Mesenteric fat pad (tissue), 1 donor: ENCODE results near the gene BEAN1. TPM values are rescaled to one million over a fixed set of nuclear protein-coding genes. Genes with fewer than 3 reads are reported as not detected.

ENCODE experiments used
- DNase-seq: peaks from one replicate; pipeline ENCODE4 v3.0.0-alpha.2; 2020; ENCODE audit warnings: low spot score
- total RNA-seq: library from RNA; stranded (reverse); fragmentation: NEBNext Ultra II Directional; extraction: Animal tissue kit (Norgen Biotek cat#: 25700); gene quantifications from one replicate; pipeline ENCODE4 v1.2.1, GENCODE V29; 2021
- donor health status: DM: yes; HTN: yes; CAD: no.

Gene BEAN1
- total RNA-seq, 1 donor from 2014 or later, result 0.51 TPM

DNA sequence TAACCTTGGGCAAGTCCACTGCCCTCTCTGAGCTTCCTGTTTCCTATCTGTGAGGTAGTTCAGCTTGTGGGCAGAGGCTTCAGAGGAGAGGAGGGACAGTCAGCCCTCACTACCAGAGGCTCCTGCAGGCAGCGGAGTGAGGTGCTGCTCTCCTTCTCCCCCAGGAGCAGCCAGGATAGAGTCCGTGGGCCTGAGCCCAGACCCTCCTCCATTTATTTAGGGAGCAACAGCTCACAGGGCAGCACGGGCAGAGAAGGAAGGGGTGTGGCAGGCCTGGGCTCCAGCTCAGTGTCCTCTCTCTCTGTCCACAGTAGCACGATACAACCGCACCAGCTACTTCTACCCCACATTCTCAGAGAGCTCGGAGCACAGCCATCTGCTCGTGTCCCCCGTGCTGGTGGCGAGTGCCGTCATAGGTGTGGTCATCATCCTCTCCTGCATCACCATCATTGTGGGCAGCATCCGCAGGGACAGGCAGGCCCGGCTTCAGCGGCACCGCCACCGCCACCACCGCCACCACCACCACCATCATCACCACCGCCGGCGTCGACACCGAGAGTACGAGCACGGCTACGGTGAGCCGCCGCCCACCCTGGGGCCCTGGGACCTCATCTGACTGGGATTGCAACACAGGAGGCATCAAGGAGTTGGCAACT lies 42.3 kb downstream of the BEAN1 start:
- peak; percentile 87 for DNase-seq

DNA sequence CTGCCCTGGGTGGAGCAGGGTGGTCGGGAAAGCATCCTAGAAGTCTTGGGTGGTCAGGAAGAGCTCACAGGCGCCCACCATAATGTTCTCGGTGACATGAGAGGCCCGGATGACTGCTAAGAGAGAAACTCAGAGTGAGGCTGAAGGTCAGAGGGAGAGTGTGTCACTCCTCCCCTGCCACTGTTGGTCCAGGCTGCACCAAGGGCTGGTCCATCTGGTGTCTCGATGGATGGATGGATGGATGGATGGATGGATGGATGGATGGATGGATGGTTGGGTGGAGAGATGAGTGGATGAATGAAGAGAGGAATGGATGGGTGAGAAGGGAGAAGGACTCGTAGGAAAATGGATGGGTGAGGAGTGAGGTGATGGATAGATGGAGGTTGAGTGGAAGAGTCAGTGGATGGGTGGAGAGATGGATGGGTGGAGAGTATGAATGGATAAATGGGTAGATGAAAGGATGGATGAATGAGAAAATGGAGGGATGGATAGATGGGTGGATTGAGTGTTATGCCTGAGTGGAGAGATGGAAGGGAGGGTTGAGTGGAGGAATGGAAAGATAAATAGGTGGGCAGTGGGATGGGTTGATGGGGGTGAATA lies 43.0 kb downstream of the BEAN1 start:
- DNase-seq, result no peak

DNA sequence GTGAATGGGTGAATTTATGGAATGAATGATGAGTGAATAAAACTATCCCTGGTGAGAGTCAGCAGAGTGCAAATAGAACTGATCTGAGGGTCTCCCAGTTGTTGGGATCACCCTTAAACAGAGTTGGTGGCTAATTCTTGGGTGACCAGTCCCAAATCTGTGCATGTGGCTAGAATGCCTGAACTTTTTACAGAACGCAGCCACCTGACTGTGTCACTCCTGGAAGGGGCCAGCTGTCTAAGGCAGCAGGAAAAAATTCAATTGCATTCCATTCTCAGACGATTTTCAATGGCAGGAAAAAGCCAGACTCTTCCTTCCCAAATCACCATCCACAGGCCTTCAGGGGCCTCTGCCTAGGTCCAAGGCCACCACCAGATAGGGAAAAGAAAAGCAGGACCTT lies 43.5 kb downstream of the BEAN1 start:
- peak; percentile 47 for DNase-seq

DNA sequence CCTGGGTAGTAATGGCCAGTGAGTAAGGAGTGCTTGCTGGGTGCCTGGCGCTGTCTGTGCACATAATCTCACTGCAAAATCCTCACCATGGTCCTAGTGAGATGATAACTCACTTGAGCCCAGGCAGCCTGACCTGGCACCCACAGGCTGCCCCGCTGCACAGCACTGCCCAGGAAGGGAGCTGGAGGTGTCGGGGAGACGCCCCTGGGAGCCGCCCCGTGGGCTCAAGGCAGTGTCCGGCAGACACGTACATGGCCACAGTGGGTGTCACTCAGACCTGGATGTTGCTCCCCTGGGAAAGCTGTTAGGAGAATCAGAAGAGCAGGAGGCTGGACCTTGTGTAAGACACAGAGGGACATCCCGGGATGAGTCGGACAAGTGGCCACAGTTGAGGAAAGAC lies 44.2 kb downstream of the BEAN1 start:
- DNase-seq, result peak; percentile 73

DNA sequence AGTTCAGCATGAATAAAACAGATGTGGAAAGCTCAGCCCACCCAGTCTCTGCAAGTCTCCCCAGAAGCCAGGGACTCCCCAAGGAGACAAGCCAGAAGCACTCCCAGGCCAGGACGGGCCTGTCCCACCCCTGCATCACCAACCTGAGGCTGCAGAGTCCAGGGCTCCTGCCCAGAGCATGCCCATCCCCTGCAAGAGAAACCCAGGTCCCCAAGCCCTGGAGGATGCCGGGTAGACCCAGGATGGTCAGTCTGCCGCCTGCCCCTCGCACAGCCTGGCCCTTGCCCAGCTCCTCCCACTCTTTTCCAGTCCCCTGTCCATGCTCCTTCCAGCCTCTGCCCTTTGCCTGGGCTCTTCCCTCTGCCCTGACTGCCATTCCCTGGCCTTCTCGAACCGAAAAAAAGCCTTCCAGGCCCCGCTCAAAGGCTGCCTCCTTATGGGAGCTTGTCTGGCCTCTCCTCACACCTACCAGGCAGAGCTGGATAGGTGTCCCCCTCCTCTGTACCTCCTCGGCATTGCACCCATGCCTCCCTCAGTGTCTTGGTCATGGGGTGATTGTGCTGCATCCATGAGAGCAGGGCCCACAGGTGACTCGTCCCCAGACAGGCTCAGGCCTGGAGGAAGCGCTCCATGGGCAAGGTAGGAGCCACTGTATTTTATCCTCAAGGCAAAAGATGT lies 44.8 kb downstream of the BEAN1 start:
- DNase-seq, result peak; percentile 82

DNA sequence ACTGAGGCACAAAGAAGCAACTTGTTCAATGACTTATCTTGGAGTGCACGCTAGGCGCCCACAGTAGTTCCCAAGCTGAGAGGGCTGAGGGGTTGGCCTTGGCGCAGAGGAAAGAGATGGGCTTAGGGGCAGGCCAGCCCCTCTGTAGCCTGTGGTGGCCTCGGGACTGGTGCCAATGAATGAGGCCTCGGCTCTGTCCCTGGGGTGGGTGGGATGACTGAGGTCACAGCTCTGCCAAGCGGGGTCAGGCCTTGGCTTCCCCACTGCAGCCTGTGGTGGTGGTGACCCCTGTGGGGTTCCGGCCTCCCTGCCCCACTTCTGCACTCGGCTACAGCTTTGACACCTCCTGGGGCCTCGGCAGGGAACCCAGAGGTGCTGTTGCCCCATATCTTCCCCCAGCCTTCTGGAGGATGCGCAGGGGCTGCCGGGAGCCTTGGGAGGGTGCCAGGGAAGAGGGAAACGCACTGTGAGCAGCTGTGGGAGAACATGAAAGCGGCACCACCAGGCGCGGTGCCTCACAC lies 46.0 kb downstream of the BEAN1 start:
- peak; percentile 75 for DNase-seq

DNA sequence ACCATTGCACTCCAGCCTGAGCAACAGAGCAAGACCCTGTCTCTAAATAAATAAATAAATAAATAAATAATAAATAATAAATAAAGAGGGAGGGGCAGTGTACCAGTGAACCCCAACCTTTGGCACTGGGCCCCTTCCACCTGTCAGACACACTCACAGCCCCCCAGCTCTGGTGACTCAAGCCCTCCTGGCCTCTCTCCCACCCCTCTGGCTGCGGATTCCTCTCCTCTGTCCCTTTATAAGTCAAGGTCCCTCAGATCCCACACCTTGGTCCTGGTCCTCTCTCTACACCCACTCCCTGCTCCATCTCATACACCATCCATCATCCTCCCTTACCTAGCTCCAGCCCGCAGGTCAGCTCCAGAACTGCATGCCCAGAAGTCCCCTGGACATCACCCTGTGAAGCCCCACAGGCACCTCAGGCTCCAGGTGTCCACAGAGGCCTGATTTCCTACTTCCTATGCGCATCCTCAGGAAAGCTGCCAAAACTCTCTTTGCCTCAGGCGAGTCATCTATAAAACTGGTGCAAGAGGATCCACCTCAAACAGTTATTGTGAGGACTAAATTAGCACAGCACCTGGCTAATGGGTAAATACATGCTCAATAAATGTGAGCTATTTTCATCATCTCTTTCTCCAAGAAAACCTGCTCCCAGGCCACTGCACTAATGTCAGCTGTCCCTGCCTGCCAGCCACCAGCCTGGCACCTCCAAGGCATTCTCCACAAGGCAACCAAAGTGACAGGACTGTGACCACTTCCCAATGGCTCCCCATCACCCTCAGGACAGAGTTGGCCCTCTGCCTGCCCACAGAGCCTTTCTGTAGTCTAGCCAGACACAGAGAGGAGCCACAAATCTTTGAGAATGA lies 46.8 kb downstream of the BEAN1 start:
- peak; percentile 68 for DNase-seq

DNA sequence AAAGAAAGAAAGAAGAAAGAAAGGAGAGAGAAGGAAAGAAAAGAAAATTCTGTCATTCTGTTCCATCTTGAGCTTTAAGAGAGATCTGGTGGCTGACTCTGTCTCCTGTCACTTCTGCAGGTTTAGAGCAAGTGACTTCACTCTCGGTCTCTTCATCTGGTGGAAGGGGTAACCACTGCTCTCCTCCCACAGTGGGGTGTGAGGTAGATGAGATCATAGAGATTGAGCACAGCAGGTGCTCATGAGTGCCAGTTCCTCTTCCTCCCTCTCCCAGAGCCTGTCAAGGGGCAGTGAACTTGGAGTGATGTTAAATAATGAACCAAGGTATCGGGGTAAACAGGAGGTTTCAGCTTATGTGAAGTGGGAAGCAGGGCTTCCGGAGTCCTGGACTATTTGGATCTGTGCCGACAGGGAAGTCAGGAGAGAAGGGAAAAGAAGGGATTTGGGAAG lies 47.7 kb downstream of the BEAN1 start:
- DNase-seq, result no peak

DNA sequence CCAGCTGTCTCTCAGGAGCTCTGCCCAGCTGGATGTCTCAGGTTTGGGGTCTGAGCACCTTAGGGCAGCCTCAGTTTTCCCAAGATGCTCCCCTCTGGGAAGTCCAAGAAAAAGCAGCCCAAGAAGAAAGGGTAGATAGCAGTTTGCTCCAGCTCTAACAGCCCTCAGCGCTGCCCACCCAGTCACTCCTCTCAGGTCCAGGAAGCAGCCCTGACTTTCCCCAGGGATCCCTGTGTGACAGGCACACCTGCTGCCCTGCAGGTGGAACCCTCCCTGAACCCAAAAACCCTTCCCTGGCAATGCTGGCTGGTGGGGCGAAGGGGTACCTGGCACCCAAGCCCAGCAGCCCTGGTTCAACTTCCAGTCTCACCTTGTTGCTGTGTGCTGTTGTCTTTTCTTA lies 48.1 kb downstream of the BEAN1 start:
- peak; percentile 37 for DNase-seq

DNA sequence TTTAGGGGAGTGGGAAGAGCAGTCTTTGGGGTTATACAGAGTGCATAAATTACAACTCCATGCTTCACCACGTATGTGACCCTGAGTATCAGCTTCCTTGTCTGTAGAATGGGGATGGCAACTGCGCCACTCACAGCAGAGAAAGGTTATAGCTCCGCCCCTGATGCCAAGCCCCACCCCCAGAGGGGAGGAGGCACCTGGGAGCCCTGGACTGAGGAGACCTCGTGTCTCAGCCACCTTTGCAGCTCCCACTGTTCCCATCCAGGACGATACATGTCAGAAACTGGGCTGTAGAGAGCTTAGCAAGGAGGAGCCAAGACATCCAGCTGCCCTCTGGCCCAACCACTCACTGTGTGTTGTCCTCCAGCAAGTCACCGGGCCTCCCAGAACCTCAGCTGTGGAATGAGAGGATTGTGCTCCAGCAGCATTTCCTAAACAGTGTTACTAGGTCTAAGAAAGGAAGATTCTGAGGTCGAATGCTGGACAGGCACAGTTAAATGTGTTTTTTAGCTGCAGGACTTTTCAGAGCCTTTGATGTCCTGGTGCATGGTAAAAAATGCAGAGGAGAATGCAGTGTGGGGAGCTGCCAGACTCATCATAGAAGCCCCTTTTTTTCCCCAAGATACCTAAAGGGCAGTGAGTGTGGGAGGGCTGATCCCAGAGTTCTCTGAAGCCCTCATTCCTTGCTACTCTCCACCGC lies 49.4 kb downstream of the BEAN1 start:
- peak; percentile 60 for DNase-seq

DNA sequence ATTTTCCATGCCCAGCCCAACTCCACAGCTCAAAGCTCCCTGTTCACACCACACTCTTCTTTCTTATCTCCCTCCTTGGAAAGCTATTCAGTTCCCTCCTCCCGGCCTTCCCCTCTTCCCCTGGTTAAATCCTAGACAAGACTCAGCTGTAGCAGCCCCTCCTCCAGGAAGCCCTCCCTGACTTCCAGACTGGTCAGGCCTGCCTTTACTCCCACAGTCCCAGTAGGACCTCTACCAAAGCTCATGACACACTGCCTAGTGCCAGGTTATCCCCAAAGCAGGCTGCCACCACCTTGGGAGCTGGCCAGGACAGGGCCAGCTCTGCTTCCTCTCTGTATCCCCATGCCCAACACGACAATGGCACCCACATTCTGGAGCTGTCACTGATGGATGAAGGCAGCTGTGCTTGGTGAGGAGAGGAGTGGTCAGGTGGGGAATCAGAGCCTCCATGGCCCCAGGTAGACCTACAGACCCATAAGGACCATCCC lies 50.0 kb downstream of the BEAN1 start:
- DNase-seq, result peak; percentile 57

DNA sequence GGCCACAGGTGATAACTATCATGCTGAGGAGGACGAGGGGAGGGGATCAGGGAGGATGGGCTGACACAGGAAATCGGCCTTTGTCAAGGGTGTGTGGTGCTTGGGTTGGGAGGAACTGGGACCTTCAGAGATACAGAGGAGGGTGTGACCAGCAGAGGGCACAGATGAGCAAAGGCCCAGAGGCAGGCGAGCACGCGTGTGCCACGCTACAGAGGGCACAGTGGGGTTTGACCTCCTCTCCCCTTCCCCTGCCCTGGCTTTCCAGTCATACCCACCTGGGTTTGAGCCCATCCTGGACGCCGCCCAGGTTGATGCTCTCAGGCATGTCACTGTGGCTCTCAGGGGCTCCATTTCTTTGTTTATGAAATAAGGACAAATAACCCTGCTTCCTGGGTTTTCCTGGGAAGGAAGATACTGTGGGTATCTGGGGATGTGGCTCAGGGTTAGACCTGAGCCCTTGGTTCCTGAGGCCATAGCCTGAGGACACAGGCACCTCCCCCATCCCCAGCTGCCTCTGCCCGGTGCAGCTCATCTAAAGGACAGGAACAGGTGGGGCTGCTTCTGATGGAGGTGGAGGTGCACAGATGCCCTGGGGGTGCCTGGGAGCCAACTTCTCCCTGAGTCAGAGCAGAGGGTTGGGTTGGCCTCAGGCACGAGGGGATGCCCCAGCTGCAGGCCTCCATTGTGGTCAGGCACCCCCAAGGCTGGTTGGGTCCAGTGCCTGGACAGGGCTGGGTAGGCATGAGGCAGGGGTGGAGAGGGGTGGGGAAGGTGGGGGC lies 51.8 kb downstream of the BEAN1 start:
- peak; percentile 90 for DNase-seq

DNA sequence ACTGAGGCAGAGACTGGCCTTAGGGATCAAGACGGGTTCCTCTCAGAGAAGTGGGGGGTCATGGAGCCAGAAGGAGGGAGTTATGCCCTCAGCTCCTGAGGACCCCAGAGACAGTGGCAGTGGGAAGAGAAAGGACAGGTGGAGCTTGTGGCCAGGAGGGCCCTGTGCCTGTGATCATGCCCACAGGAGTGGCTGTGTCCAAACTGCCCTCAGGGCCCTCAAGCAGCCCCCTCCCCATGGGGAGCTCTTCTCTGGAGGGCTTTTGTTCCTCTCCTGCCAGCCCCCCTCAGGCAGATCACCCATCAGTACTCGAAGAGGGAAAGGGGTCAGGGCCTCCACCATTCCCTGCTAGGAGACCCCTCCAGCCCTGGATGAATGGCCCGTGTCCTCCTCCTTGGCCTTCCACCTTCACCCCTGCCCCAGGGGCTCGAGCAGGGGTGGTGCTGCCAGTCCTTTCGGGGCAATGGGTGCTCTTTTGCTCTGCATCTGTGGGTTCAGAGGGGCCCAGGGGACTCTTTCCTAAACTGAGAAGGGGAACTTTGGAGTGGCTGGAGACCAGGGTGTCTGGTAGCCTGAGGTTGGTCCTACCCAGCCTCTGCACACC lies 52.7 kb downstream of the BEAN1 start:
- DNase-seq, result peak; percentile 76

DNA sequence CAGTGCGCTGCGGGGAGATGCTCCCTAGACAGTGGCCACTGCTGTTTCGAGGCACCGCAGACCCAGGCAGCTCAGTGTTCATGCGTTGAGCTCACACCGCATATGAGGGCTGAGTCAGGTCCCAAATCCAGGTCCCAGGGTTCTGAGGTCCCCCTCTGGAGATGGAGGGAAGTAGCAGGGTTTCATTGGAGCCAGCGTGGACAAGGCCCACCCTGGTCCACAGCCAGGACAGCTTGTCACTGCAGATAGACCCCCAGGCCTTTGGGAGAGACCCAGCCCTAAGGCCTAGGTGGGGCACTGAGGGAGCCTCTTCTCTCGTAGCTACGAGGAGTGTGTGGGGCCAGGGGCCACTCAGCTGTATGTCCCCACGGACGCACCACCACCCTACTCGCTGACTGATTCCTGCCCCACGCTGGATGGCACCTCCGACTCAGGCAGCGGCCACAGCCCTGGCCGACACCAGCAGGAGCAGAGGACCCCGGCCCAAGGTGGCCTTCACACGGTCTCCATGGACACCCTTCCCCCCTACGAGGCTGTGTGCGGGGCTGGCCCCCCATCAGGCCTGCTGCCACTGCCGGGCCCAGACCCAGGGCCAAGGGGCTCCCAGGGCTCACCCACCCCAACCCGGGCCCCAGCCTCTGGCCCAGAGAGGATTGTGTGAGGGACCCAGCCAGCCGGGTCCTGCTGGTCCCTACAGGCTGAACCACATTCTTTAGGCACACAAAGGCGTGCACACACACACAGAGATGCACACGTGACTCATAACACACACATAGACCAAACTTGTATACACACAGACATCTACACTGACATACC lies 53.4 kb downstream of the BEAN1 start:
- peak; percentile 83 for DNase-seq

DNA sequence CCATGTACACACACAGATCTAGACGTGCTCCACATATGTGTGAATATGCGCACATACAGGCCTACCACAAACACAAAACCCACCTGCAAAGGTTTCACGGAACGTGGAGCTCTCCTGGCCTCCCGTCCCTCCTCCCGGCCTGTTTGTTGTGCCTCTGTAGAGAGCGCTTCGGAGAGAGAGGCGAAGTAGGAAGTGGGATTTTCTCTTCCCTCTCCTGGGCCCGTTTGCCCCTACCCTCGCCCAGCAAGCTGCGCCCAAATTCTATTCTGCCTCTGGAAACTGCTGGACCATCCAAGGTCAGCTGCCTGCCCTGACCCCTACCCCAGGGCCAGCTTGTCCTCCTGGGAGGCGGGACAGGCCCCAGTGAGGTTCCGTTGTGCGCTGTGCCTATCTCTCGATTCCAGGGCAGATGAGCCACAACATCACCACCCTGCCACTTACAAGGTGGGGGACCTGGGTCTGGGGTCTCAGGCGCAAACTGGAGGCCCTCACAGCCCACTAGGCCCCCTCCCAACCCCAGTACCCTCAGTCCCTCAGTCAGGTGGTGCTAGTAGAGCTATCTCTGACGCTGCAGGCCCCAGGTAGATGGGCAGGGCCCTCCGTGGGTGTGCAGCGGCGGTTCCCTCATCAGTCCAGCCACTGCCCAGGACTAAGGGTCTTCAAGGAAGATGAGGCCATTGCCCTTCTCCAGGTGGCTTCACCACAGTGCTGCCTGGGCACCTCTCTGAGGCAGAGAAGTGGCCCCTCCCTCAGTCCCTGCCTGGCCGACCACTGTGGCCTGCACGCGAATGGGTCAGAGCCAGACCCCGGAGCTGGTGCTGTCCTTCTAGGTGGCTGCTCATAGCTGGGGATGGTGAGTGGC lies 54.2 kb downstream of the BEAN1 start:
- peak; percentile 51 for DNase-seq

DNA sequence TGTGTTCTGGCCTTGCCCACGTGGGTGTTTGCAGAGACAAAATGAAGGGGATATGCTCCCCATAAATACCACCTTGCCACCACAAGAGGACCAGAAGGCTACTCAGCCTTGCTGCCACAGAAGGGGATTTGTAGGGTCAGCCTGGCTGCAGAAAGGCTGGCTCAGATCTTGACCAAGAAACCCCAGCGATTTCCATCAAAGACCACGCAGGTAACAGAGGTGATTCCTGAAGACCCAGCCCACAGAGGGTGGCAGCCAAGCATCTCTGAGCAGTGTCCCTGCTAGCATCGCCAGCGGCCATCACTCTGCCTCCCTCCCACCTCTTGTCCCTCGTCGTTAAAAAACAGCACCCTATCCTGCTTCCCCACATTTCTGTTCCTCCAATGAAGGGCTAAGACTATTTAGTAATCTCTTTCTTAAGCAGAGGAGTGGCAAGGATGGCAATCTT lies 54.9 kb downstream of the BEAN1 start:
- peak; percentile 82 for DNase-seq

DNA sequence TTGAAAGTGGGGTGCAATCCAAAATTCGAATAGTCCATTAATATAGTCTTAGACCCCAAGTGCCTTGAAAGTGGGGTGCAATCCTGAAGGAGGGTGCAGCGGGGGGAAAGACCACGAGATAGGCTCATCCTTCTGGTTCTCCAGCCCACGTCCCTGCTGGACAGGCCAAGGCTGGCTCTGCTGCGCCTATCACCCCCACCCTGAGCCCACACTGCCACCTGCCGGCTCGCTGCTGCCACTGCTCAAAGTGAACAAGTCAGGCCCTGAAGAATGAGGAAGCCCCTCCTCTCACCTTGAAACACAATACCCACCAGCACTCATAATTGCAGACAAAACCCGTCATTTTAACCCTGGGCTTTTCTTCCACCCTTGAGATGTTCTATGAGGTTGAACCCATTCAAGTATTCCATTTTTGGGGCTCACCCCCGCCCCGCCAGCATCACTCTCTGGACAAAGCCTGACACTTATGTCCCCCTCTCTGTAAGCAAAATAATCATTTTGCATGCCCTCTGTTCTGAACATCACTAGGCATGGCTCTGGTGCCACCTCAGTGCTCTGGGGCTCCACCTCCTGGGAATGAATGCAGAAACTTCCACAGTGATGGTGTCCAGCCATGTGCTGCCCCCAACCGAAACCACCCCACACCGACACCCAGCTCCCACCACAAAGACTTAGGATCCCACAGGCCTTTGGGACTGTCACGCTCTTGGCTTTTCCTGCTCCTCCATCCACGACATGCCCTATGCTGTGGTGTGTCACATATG lies 56.8 kb downstream of the BEAN1 start:
- DNase-seq, result peak; percentile 91
